CD14-positive monocyte (primary cell): ENCODE measurements around the gene PTGFRN. TPM values are rescaled to one million over a fixed set of nuclear protein-coding genes. Genes with fewer than 3 reads are reported as not detected.

Experiments used
- DNase-seq, 3 donors: peaks; one replicate each; pipeline ENCODE4 v3.0.0-alpha.2; 2011 to 2022
- H2AFZ ChIP-seq: 2 replicates; pipeline ENCODE4 v1.6.0; 2012; ENCODE audit warnings: mild to moderate bottlenecking, low read depth, low read length, inconsistent platforms; ENCODE audit not compliant: insufficient read depth, poor library complexity, severe bottlenecking
- H3K27ac ChIP-seq, 2 donors: 1 replicate in 1 of 2; 2 replicates in 1 of 2; pipeline ENCODE4 v1.5.1; 2012 to 2013; ENCODE audit warnings: low read length in 2 of 2, control low read depth in 1 of 2, inconsistent platforms in 1 of 2, low read depth in 1 of 2, mild to moderate bottlenecking in 1 of 2
- H3K27me3 ChIP-seq, 2 donors: one replicate each; pipeline versions ENCODE4 v1.6.0 to v1.6.1; 2011 to 2013; ENCODE audit warnings: low read length in 2 of 2; ENCODE audit not compliant: control insufficient read depth in 2 of 2, insufficient read depth in 2 of 2
- H3K36me3 ChIP-seq, 2 donors: replicated peaks in 1 of 2; 1 replicate in 1 of 2; 2 replicates in 1 of 2; pipeline versions ENCODE4 v1.5.1 to v1.6.1; 2012 to 2013; ENCODE audit warnings: low read length in 2 of 2, control low read depth in 1 of 2, inconsistent platforms in 1 of 2, mild to moderate bottlenecking in 1 of 2; ENCODE audit not compliant: insufficient read depth in 2 of 2, control insufficient read depth in 1 of 2
- H3K4me1 ChIP-seq, 2 donors: 1 replicate in 1 of 2; 2 replicates in 1 of 2; pipeline versions ENCODE4 v1.5.1 to v1.6.1; 2012 to 2013; ENCODE audit warnings: low read length in 2 of 2, control low read depth in 1 of 2, inconsistent platforms in 1 of 2, mild to moderate bottlenecking in 1 of 2, moderate library complexity in 1 of 2; ENCODE audit not compliant: insufficient read depth in 2 of 2, control insufficient read depth in 1 of 2
- H3K4me2 ChIP-seq: replicated peaks from 2 replicates; pipeline ENCODE3; 2012; ENCODE audit warnings: low read length, moderate library complexity, mild to moderate bottlenecking; ENCODE audit not compliant: poor library complexity, severe bottlenecking; ENCODE audit errors: extremely low read depth
- H3K4me3 ChIP-seq, 3 experiments: fragments of 200-600 bp in 1 of 3; sonication (generic) in 1 of 3; replicated peaks in 1 of 3; 1 replicate in 2 of 3; 2 replicates in 1 of 3; pipeline ENCODE4 v1.5.1; 2011 to 2013; ENCODE audit warnings: low read length in 3 of 3, mild to moderate bottlenecking in 3 of 3, control low read depth in 2 of 3, low read depth in 2 of 3, inconsistent platforms in 1 of 3, moderate library complexity in 1 of 3
- H3K79me2 ChIP-seq: 2 replicates; pipeline ENCODE4 v1.6.0; 2012; ENCODE audit warnings: mild to moderate bottlenecking, control low read depth, inconsistent platforms, low read length, moderate library complexity; ENCODE audit not compliant: insufficient read depth
- H3K9ac ChIP-seq: 2 replicates; pipeline ENCODE4 v1.6.0; 2017; ENCODE audit warnings: low read length, mild to moderate bottlenecking; ENCODE audit not compliant: insufficient read depth, poor library complexity, severe bottlenecking
- H3K9me3 ChIP-seq, 2 donors: replicated peaks in 1 of 2; 1 replicate in 1 of 2; 2 replicates in 1 of 2; pipeline versions ENCODE4 v1.5.1 to v1.6.1; 2012 to 2013; ENCODE audit warnings: low read length in 2 of 2, control low read depth in 1 of 2; ENCODE audit not compliant: control insufficient read depth in 1 of 2, insufficient read depth in 1 of 2
- H4K20me1 ChIP-seq: 2 replicates; pipeline ENCODE4 v1.6.0; 2012; ENCODE audit warnings: mild to moderate bottlenecking, low read length, control low read depth, moderate library complexity; ENCODE audit not compliant: insufficient read depth
- H3K27ac Mint-ChIP-seq, 7 donors: one replicate each; pipeline ENCODE4 v1.8.0; 2020; ENCODE audit warnings: mild to moderate bottlenecking in 7 of 7, mixed read lengths in 7 of 7, moderate library complexity in 6 of 7, inconsistent platforms in 2 of 7
- H3K27me3 Mint-ChIP-seq, 3 donors: one replicate each; pipeline ENCODE4 v1.8.0; 2021 to 2022; ENCODE audit warnings: low read depth in 3 of 3, mild to moderate bottlenecking in 3 of 3, mixed read lengths in 3 of 3, moderate library complexity in 3 of 3, inconsistent platforms in 1 of 3
- H3K36me3 Mint-ChIP-seq, 2 donors: one replicate each; pipeline ENCODE4 v1.8.0; 2020; ENCODE audit warnings: mixed read lengths in 2 of 2, inconsistent platforms in 1 of 2, mild to moderate bottlenecking in 1 of 2
- H3K4me1 Mint-ChIP-seq: one replicate; pipeline ENCODE4 v1.8.0; 2020; ENCODE audit warnings: mild to moderate bottlenecking, mixed read lengths
- H3K4me3 Mint-ChIP-seq, 2 donors: one replicate each; pipeline ENCODE4 v1.8.0; 2020; ENCODE audit warnings: mild to moderate bottlenecking in 2 of 2, mixed read lengths in 2 of 2, moderate library complexity in 1 of 2
- H3K9me3 Mint-ChIP-seq, 7 donors: one replicate each; pipeline ENCODE4 v1.8.0; 2020 to 2022; ENCODE audit warnings: mixed read lengths in 7 of 7, mild to moderate bottlenecking in 6 of 7, moderate library complexity in 6 of 7, inconsistent platforms in 2 of 7
- CTCF ChIP-seq: fragments of 200-600 bp; IDR thresholded peaks from one replicate; pipeline ENCODE4 v1.8.0; 2022; ENCODE audit warnings: antibody characterized with exemption, mild to moderate bottlenecking
- WGBS: methylation state at CpG from one replicate; pipeline ENCODE4 v1.1.5; 2013; ENCODE audit warnings: missing lambda C conversion rate; ENCODE audit not compliant: insufficient coverage; 5-methylcytosine and 5-hydroxymethylcytosine counted together
- intact Hi-C, 2 donors: fragments of 100-400 bp; cut with micrococcal nuclease; formaldehyde crosslinking; loops; one replicate each; pipeline versions ENCODE4 v1.15.0 to v1.15.1; 2023
- polyA plus RNA-seq, 3 donors: library from polyadenylated mRNA; depleted of rRNA in 1 of 3; unstranded in 2 of 3; stranded (reverse) in 1 of 3; fragments of 300-500 nt in 2 of 3; fragments of >200 nt in 1 of 3; fragmentation: Illumina TruSeq in 2 of 3; gene quantifications; 1 replicate in 2 of 3; 2 replicates in 1 of 3; pipeline ENCODE4 v1.2.3, GENCODE V29; 2012 to 2021

Gene PTGFRN
- polyA plus RNA-seq, 3 donors = 1.5 to 2.9 (median 1.6) TPM

- Histone ChIP-seq H3K4me1 (peaks cover 9 to 14% of the 10 kb centered on the region in 2 donors), H4K20me1 (no peaks in the 10 kb centered on the region), H3K4me3 (no peak overlapping the region), H3K4me2 (no peak overlapping the region), H2AFZ (no peak overlapping the region), H3K27me3 (peaks cover 25 to 57% of the 10 kb centered on the region in 2 donors), H3K9me3 (no peaks in the 10 kb centered on the region), H3K27ac (no peak overlapping the region), H3K79me2 (no peaks in the 10 kb centered on the region), H3K9ac (no peak overlapping the region), H3K36me3 (no peaks in the 10 kb centered on the region)
- no peak overlapping the region for H3K4me3 Mint-ChIP-seq
- H3K27ac Mint-ChIP-seq = no peak overlapping the region
- H3K4me1 Mint-ChIP-seq = peaks cover 5% of the 10 kb centered on the region
- 100% methylated on average over 2 of the region's 6 CpGs for WGBS
- intact Hi-C loops = no loop called here
- no peak for DNase-seq
- peaks cover 0 to 2% (median 0%) of the 10 kb centered on the region in 7 donors for H3K9me3 Mint-ChIP-seq
- TF ChIP-seq CTCF = no peak
- no peaks in the 10 kb centered on the region for H3K36me3 Mint-ChIP-seq
- H3K27me3 Mint-ChIP-seq = peaks cover 16 to 30% (median 20%) of the 10 kb centered on the region in 3 donors
Measured at GRCh38 chr1:116911779-116912469, 2.2 kb downstream of the PTGFRN start.

GRCh38 chr1:116912846-116913245, 3.1 kb downstream of the PTGFRN start:
- Histone ChIP-seq H4K20me1 (no peaks in the 10 kb centered on the region), H3K4me3 (no peak overlapping the region), H3K27ac (no peak overlapping the region), H3K79me2 (no peaks in the 10 kb centered on the region), H3K27me3 (peaks cover 25 to 50% of the 10 kb centered on the region in 2 donors), H2AFZ (no peak overlapping the region), H3K9ac (no peak overlapping the region), H3K36me3 (no peaks in the 10 kb centered on the region), H3K4me1 (peaks cover 9 to 14% of the 10 kb centered on the region in 2 donors), H3K4me2 (no peak overlapping the region), H3K9me3 (no peaks in the 10 kb centered on the region)
- Mint-ChIP-seq H3K4me1 (peaks cover 5% of the 10 kb centered on the region), H3K4me3 (no peak overlapping the region), H3K9me3 (peaks cover 0 to 2% (median 0%) of the 10 kb centered on the region in 7 donors), H3K27ac (no peak overlapping the region), H3K27me3 (peaks cover 16 to 24% (median 20%) of the 10 kb centered on the region in 3 donors), H3K36me3 (no peaks in the 10 kb centered on the region)
- intact Hi-C loops = no loop called here
- DNase-seq = no peak
- 100% methylated on average over 2 of the region's 2 CpGs for WGBS
- TF ChIP-seq CTCF = no peak
